GM19372 (cell line): ENCODE measurements around the gene RNF207.

Source experiments
- ATAC-seq: cut with Tn5 transposase; IDR thresholded peaks from one replicate; pipeline ENCODE4 v1.9.1; 2021; ENCODE audit warnings: mild to moderate bottlenecking, low read depth, moderate library complexity; ENCODE audit not compliant: unreplicated experiment

The RNF207 gene

DNA sequence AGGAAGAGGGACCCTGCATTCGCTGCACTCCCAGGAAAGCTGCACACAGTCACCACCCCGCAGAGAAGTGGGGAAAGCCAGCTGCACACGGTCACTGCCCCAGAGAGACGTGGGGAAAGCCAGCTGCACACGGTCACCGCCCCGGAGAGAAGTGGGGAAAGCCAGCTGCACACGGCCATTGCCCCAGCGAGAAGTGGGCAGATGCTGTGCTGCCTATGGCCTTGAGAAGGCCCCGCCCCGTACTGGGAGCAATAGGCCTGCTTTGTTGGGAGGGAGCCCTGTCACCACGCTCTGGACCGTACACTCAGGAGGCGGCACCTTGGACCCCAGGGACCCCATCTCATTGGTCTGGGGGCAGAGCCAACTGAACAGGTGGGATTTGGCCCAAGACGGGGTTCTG, 59.2 kb downstream of the RNF207 start:
- no peak for ATAC-seq

DNA sequence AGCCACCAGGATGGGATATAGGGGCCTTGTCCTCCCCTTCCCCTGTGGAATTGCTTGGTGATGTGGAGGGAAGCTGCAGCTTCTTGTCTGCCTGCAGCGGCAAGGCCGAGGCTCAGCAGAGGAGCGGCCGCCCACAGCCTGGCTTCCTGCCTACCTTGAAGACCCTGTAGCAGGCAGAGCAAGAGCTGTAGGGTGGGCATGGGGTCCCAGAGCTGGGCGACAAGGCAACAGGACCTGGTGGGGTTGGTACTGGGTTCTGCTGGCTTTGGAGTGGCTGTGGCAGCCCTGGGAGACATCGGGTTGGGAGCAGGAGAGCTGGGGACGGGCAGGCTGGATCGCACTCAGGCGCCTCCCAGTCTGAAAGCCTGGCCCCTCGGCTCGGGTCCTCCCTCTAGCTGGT, 60.7 kb downstream of the RNF207 start:
- ATAC-seq, result no peak

GRCh38 chr1:6267686-6268322, 61.9 kb downstream of the RNF207 start:
- no peak for ATAC-seq

DNA sequence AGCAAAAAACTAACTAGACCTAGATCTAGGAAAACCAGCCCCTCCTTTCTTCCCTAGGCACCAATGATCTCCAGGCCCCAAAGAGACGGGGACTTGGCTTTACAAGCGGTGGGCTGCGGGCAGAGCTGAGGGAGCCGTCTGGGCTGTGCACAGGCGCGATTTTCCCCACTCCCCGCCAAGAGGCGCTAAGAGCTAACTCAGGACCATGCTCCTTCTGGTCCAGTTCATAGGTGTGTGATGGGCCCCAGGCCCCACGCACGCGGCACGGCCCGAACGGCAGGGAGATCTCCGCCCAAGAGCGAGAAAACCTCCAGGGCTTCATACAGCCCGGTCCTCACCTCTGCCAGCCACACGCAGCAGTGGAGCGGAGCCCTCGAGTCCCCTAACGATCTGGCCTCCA, 62.5 kb downstream of the RNF207 start:
- no peak for ATAC-seq

GRCh38 chr1:6269296-6269695, 63.4 kb downstream of the RNF207 start:
- no peak for ATAC-seq

- no peak for ATAC-seq
Observed at GRCh38 chr1:6269720-6270400, 63.9 kb downstream of the RNF207 start.

DNA sequence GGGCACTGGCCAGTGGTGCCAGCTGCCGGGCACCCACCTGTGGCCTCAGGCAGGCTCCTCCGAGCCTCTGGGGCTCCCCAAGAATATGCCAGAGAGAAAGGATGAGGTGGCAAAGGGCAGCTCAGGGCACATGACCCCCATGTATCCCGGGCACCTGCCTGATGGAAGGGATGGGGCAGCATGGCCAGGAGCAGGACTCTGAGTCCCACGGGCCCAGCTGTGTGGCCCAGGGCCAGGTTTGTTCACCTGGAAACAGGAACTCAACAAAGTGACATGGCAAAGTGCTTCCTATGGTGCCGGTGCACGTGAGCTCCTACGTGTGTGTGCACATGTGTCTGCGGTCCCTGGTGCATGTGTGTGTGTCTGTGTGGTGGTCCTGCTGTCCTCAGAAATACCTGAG, 64.5 kb downstream of the RNF207 start:
- ATAC-seq, result no peak
